Right atrium auricular region (tissue), 2 donors: Measurements from ENCODE around the gene TNRC6C. TPM values are rescaled to one million over a fixed set of nuclear protein-coding genes. Genes with fewer than 3 reads are reported as not detected.

ENCODE experiments used
- DNase-seq: peaks from one replicate; pipeline ENCODE4 v3.0.0-alpha.2; 2019; ENCODE audit warnings: low spot score
- H3K27ac ChIP-seq, 2 donors: fragments of 200-600 bp; sonication (generic); 1 replicate in 1 of 2; 2 replicates in 1 of 2; pipeline ENCODE4 v1.5.1; 2016 to 2019
- H3K27me3 ChIP-seq, 2 donors: fragments of 200-600 bp; sonication (generic); one replicate each; pipeline versions ENCODE4 v1.5.1 to v1.6.0; 2017 to 2019
- H3K36me3 ChIP-seq: fragments of 200-600 bp; sonication (generic); one replicate; pipeline ENCODE4 v1.5.1; 2016
- H3K4me1 ChIP-seq, 2 donors: fragments of 200-600 bp; sonication (generic); one replicate each; pipeline versions ENCODE4 v1.5.1 to v1.6.0; 2017 to 2019
- H3K4me3 ChIP-seq, 2 donors: fragments of 200-600 bp; sonication (generic); 1 replicate in 1 of 2; 2 replicates in 1 of 2; pipeline ENCODE4 v1.5.1; 2017 to 2019; ENCODE audit warnings: mild to moderate bottlenecking in 1 of 2, moderate library complexity in 1 of 2
- H3K9me3 ChIP-seq, 2 donors: fragments of 200-600 bp; sonication (generic); one replicate each; pipeline ENCODE4 v1.5.1; 2019
- total RNA-seq, 2 donors: library from RNA; depleted of rRNA; stranded (reverse); fragments of >200 nt; gene quantifications; one replicate each; pipeline ENCODE4 v1.1.0, GENCODE V29; 2016
- TF ChIP-seq, protein P1 (sequence below), 2 donors: fragments of 200-600 bp; sonication (generic); IDR thresholded peaks; one replicate each; pipeline ENCODE4 v1.5.1; 2019; ENCODE audit warnings: antibody characterized with exemption in 2 of 2

TNRC6C gene
- total RNA-seq, 2 donors from 2014 or later: 8.7 to 13.0 TPM

DNA sequence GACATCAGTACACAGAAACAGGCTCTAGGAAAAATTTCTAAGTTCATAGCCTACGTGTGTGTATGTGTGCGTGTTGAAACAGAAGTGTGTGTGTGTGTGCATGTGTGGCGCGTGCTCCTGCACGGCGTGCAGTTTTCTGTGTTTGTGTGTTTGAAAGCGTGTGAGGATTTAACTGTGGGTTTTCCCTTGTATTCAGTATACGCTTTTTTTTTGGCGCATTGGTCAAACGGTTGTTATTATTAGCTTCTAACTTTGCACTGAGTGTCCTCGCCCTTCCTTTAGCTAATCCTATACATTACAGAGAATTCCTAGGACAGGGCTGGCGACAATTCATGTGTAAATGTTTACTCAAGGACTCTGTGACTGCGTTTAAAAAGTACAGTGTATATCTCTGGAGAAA is 147.0 kb downstream of the TNRC6C start:
- Histone ChIP-seq H3K4me3 (no peak overlapping the region), H3K4me1 (peaks cover 0 to 4% of the 10 kb centered on the region in 2 donors), H3K9me3 (no peaks in the 10 kb centered on the region), H3K27ac (no peak overlapping the region), H3K27me3 (no peaks in the 10 kb centered on the region), H3K36me3 (peaks cover 39% of the 10 kb centered on the region)
- TF ChIP-seq, protein P1, sequence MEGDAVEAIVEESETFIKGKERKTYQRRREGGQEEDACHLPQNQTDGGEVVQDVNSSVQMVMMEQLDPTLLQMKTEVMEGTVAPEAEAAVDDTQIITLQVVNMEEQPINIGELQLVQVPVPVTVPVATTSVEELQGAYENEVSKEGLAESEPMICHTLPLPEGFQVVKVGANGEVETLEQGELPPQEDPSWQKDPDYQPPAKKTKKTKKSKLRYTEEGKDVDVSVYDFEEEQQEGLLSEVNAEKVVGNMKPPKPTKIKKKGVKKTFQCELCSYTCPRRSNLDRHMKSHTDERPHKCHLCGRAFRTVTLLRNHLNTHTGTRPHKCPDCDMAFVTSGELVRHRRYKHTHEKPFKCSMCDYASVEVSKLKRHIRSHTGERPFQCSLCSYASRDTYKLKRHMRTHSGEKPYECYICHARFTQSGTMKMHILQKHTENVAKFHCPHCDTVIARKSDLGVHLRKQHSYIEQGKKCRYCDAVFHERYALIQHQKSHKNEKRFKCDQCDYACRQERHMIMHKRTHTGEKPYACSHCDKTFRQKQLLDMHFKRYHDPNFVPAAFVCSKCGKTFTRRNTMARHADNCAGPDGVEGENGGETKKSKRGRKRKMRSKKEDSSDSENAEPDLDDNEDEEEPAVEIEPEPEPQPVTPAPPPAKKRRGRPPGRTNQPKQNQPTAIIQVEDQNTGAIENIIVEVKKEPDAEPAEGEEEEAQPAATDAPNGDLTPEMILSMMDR (IDR thresholded peaks at IDR 0.05): no peak
- DNase-seq: no peak

DNA sequence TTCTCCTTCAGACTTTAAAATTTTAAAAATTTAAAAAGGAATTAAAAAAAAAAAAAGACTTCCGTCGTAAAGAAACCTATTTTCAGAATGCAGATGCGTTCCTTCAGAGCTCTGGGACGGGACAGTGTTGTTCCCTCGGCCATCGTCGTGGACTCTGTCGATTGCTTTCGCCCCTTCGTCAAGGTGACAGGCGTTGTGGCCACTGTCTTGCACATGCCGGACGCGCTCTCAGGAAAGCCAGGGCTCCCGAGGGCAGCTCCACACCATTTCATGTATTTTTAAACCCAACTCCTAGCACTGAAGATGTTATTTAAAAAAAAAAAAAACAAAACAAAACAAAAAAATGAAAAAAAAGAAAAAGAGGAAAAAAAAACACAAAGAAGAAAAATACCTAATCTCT is 147.7 kb downstream of the TNRC6C start:
- peaks cover 0 to 10% of the 10 kb centered on the region in 2 donors for H3K4me1 ChIP-seq
- peaks cover 39% of the 10 kb centered on the region for H3K36me3 ChIP-seq
- TF ChIP-seq, protein P1 (IDR thresholded peaks at IDR 0.05): no peak
- no peaks in the 10 kb centered on the region for H3K27me3 ChIP-seq
- DNase-seq: no peak
- H3K9me3 ChIP-seq: no peaks in the 10 kb centered on the region
- no peak overlapping the region for H3K4me3 ChIP-seq
- no peak overlapping the region for H3K27ac ChIP-seq

DNA sequence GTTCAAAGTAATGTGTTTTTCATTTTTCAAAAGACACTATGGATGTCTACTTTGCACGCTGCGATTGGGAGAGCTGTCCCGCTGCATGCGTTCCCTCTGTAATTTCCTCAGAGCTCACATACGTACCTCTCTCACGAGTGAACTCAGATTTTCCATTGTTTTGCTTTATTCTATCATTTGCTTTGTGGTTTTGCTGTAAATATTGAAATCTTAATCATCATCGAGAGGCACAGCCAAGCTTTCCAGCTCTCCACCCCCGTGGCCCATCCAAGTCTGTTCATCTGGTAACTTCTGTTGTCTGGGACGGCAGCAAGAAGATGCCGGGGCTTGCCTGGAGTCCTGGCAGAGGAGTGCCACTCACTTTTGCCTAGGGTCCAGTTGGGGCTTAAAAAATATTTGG is 149.0 kb downstream of the TNRC6C start:
- no peak overlapping the region for H3K27ac ChIP-seq
- H3K36me3 ChIP-seq: peaks cover 33% of the 10 kb centered on the region
- H3K27me3 ChIP-seq: no peaks in the 10 kb centered on the region
- DNase-seq: no peak
- H3K9me3 ChIP-seq: no peaks in the 10 kb centered on the region
- TF ChIP-seq, protein P1 (IDR thresholded peaks at IDR 0.05): no peak
- peaks cover 0 to 17% of the 10 kb centered on the region in 2 donors for H3K4me1 ChIP-seq
- no peak overlapping the region for H3K4me3 ChIP-seq

DNA sequence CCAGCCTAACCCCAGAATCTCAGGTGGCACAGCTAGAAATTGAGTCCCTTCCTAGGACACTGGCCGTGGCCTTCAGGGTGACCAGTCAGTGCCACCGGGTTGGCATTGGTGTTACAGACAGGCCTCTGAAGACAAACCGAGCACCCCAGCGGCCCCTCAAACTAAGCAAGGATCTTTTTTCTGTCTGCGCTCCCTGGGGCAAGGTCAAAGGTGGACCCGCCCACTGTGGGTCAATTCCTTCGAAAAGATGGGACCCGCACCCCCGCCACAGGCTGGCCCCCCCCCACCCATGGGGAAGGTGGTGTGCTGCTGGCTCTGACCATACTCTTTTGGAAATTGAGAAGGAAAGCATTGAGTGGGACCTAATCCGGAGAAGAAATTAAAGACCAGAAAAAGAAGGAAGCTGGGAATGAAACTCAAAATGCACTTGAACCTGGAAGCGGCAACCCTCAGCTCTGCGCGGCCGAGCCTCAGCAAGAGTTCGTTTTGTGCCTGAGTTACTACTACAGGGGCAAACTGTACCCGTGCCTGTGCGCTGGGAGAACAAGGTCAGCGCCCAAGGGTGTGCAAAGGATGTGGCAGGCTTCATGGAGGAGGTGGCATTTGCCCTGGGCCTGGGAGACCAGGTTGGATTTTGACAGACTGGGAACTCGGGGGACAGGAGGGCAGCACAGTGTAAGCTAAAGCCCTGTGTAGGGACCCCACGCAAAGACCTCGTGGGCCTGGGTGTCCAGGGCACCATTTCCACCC is 149.6 kb downstream of the TNRC6C start:
- Histone ChIP-seq H3K27me3 (no peaks in the 10 kb centered on the region), H3K4me1 (peaks cover 0 to 24% of the 10 kb centered on the region in 2 donors), H3K9me3 (no peaks in the 10 kb centered on the region), H3K36me3 (peaks cover 26% of the 10 kb centered on the region), H3K27ac (no peak overlapping the region), H3K4me3 (no peak overlapping the region)
- no peak for DNase-seq
- TF ChIP-seq, protein P1 (IDR thresholded peaks at IDR 0.05): no peak

DNA sequence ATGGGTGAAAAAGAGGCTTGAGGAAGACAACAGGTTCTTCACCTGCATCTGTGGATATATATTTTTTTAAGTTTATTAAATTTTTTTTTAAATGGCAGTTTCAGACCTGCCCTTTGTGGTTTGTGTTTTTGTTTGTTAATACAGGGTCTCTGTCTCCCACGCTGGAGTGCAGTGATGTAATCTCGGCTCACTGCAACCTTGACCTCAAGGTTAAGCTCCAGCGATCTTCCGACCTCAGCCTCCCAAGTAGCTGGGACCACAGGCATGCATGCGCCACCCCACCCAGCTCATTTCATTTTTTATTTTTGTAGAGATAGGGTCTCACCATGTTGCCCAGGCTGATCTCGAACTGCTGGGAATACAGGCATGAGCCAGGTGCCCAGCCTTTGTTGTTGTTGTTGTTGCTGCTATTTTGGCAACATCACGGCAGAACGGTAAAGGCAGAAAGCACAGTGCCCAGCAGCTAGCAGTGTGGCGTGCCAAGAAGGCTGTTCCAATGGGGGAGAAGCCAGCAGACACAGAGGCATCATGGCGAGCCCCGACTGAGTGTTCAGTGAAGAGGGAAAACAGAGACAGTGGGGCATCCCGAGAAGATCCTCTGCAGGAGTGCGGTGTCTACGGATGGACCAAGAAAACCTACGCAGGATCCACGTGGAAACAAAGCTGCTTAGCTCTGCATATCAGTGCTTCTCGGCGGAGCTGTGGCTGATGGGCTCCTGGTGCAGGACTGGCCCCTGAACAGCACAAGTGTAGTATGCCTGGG is 150.4 kb downstream of the TNRC6C start:
- Histone ChIP-seq H3K27me3 (no peaks in the 10 kb centered on the region), H3K9me3 (no peaks in the 10 kb centered on the region), H3K4me3 (no peak overlapping the region), H3K27ac (no peak overlapping the region), H3K4me1 (peaks cover 0 to 24% of the 10 kb centered on the region in 2 donors), H3K36me3 (peaks cover 19% of the 10 kb centered on the region)
- no peak for DNase-seq
- TF ChIP-seq, protein P1 (IDR thresholded peaks at IDR 0.05): no peak
